ENCODE measurements around the gene GAPVD1.

GRCh38 chr9:125393426-125393825 is 131.8 kb downstream of the GAPVD1 start:
- no peak for TF ChIP-seq CTCF (conservative IDR thresholded peaks at IDR 0.05 in 1 of 2, IDR thresholded peaks at IDR 0.05 in 1 of 2; ENCODE audit: extremely low read depth in 1 of 2, insufficient read depth in 1 of 2, low read depth in 1 of 2, low read length in 2 of 2)
- TF ChIP-seq EZH2 (IDR thresholded peaks at IDR 0.05; ENCODE audit: borderline replicate concordance, low read length), result no peak

Data from mammary epithelial cell (primary cell).